NT2/D1 (cell line): ENCODE data around the gene PRCD.

ENCODE experiments used
- SUZ12 ChIP-seq: IDR thresholded peaks from 2 replicates; pipeline ENCODE4 v1.6.1; 2011; ENCODE audit not compliant: insufficient read length, insufficient read depth; ENCODE audit errors: extremely low read depth
- YY1 ChIP-seq: IDR thresholded peaks from 2 replicates; pipeline ENCODE4 v1.6.1; 2011; ENCODE audit not compliant: insufficient read length, insufficient read depth
- ZNF274 ChIP-seq: IDR thresholded peaks from 2 replicates; pipeline ENCODE4 v1.6.1; 2011; ENCODE audit warnings: mild to moderate bottlenecking, low read depth, low read length

GRCh38 chr17:76490112-76490710 lies 49.6 kb upstream of the PRCD start:
- TF ChIP-seq YY1 (no peak), ZNF274 (no peak), SUZ12 (no peak)
